ENCODE results near the gene IFT43.

DNA sequence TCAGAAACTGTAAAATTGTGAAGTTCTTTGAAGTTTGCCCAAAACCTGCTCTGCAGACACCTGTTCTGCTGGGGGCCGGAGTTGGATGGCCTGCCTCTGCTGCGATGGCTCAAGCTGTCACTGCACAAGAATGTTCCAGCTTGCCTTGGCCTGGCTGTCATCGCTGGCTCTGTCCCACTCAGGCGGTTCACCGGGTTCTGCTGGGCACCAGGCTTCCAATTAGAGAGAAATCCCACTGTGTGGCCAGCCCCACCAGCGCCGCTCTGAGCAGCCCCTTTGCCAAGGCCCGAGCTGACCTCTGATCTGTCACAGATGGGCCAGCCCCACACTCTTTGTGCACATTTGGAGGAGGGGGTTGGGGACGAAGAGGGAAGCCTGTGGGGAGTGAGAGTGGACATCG, 94.5 kb downstream of the IFT43 start:
- no peak for TF ChIP-seq TAF1 (IDR thresholded peaks at IDR 0.05; ENCODE audit: borderline replicate concordance, insufficient read depth, low read length)
- TF ChIP-seq POLR2AphosphoS5 (IDR thresholded peaks at IDR 0.05; ENCODE audit: low read depth, low read length): no peak
- no peak for TF ChIP-seq SIN3A (IDR thresholded peaks at IDR 0.05; ENCODE audit: borderline replicate concordance, insufficient read depth, low read length)
- TF ChIP-seq, protein P1, sequence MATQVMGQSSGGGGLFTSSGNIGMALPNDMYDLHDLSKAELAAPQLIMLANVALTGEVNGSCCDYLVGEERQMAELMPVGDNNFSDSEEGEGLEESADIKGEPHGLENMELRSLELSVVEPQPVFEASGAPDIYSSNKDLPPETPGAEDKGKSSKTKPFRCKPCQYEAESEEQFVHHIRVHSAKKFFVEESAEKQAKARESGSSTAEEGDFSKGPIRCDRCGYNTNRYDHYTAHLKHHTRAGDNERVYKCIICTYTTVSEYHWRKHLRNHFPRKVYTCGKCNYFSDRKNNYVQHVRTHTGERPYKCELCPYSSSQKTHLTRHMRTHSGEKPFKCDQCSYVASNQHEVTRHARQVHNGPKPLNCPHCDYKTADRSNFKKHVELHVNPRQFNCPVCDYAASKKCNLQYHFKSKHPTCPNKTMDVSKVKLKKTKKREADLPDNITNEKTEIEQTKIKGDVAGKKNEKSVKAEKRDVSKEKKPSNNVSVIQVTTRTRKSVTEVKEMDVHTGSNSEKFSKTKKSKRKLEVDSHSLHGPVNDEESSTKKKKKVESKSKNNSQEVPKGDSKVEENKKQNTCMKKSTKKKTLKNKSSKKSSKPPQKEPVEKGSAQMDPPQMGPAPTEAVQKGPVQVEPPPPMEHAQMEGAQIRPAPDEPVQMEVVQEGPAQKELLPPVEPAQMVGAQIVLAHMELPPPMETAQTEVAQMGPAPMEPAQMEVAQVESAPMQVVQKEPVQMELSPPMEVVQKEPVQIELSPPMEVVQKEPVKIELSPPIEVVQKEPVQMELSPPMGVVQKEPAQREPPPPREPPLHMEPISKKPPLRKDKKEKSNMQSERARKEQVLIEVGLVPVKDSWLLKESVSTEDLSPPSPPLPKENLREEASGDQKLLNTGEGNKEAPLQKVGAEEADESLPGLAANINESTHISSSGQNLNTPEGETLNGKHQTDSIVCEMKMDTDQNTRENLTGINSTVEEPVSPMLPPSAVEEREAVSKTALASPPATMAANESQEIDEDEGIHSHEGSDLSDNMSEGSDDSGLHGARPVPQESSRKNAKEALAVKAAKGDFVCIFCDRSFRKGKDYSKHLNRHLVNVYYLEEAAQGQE (IDR thresholded peaks at IDR 0.05; ENCODE audit: insufficient read depth in 1 of 2, low read depth in 2 of 2, low read length in 2 of 2): no peak
- TF ChIP-seq FOXP2 (optimal IDR thresholded peaks at IDR 0.05; ENCODE audit: borderline replicate concordance, extremely low read depth, extremely low read length, insufficient read depth): no peak

Data from PFSK-1 (cell line).